K562 (cell line): ENCODE data around the gene BBLN. TPM values are rescaled to one million over a fixed set of nuclear protein-coding genes. Genes with fewer than 3 reads are reported as not detected.

Experiments
- BMI1 ChIP-seq: fragments of 150-350 bp; IDR thresholded peaks from 2 replicates; pipeline ENCODE4 v1.6.1; 2014; ENCODE audit warnings: low read length
- CBX5 ChIP-seq: IDR thresholded peaks from 2 replicates; pipeline ENCODE4 v1.6.1; 2014; ENCODE audit warnings: low read depth, borderline replicate concordance
- CREB3 ChIP-seq: fragments of 450-650 bp; conservative IDR thresholded peaks from 2 replicates; pipeline ENCODE4 v1.6.1; 2016; ENCODE audit warnings: missing genetic modification characterization, low read depth, mild to moderate bottlenecking, missing compliant biosample characterization, moderate library complexity
- CSDE1 ChIP-seq, 2 experiments: fragments of 450-650 bp; IDR thresholded peaks; 2 replicates each; pipeline ENCODE4 v1.6.1; 2016; ENCODE audit warnings: mild to moderate bottlenecking in 1 of 2
- CTCF ChIP-seq, 3 experiments: IDR thresholded peaks in 2 of 3; conservative IDR thresholded peaks in 1 of 3; 2 replicates each; pipeline ENCODE4 v1.5.1; 2011 to 2012; ENCODE audit warnings: low read length in 3 of 3, mild to moderate bottlenecking in 3 of 3, control low read depth in 2 of 3, improper control_type of control experiment in 1 of 3, inconsistent platforms in 1 of 3, low read depth in 1 of 3, mixed read lengths in 1 of 3, moderate library complexity in 1 of 3; ENCODE audit not compliant: insufficient read depth in 2 of 3
- FOXP1 ChIP-seq: sonication (generic); formaldehyde crosslinking; IDR thresholded peaks from 2 replicates; pipeline ENCODE4 v1.8.0; 2022; ENCODE audit warnings: mild to moderate bottlenecking, missing genetic modification reagents
- HMGXB4 ChIP-seq: sonication (generic); formaldehyde crosslinking; IDR thresholded peaks from 2 replicates; pipeline ENCODE4 v1.8.1; 2023; ENCODE audit warnings: mild to moderate bottlenecking, missing genetic modification reagents
- RBFOX2 ChIP-seq: fragments of 200-400 bp; formaldehyde crosslinking; IDR thresholded peaks from 2 replicates; pipeline ENCODE4 v1.6.1; 2017; ENCODE audit warnings: low read depth, mild to moderate bottlenecking, low read length, moderate library complexity
- RBM22 ChIP-seq: fragments of 200-400 bp; formaldehyde crosslinking; IDR thresholded peaks from 2 replicates; pipeline ENCODE4 v1.6.1; 2018; ENCODE audit warnings: low read length, low read depth; ENCODE audit not compliant: poor library complexity, severe bottlenecking
- SETDB1 ChIP-seq: IDR thresholded peaks from one replicate; pipeline ENCODE4 v1.6.1; 2012; ENCODE audit warnings: low read length, control low read depth, inconsistent platforms
- SMARCE1 ChIP-seq: fragments of 450-650 bp; IDR thresholded peaks from 2 replicates; pipeline ENCODE4 v1.7.1; 2016; ENCODE audit warnings: mild to moderate bottlenecking
- SNIP1 ChIP-seq: fragments of 450-650 bp; IDR thresholded peaks from 2 replicates; pipeline ENCODE4 v1.7.1; 2017; ENCODE audit warnings: low read depth, mild to moderate bottlenecking
- ZNF398 ChIP-seq: fragments of 250-450 bp; sonication (Bioruptor Pico); IDR thresholded peaks from 2 replicates; pipeline ENCODE4 v1.8.0; 2021; ENCODE audit warnings: moderate library complexity, mild to moderate bottlenecking, inconsistent platforms
- ZNF77 ChIP-seq: fragments of 250-450 bp; sonication (Bioruptor Pico); IDR thresholded peaks from 2 replicates; pipeline ENCODE4 v1.5.0; 2020
- polyA plus RNA-seq, 8 experiments: library from polyadenylated mRNA; depleted of rRNA in 4 of 8; stranded (reverse) in 5 of 8; unstranded in 3 of 8; fragments of >200 nt; fragmentation: Nextera tagmentation in 2 of 8; fragmentation: Illumina TruSeq in 1 of 8; extraction: Ambion mirVana in 2 of 8; extraction: Trizol in 1 of 8; gene quantifications; 2 replicates each; pipeline versions ENCODE4 v1.2.1 to v1.2.3, GENCODE V29; 2011 to 2014; ENCODE audit warnings: inconsistent platforms in 1 of 8, missing spikeins in 1 of 8
- total RNA-seq, 7 experiments: library from RNA; depleted of rRNA in 6 of 7; stranded (reverse); fragments of >200 nt in 6 of 7; fragmentation: Illumina TruSeq in 2 of 7; extraction: Trizol in 2 of 7; gene quantifications; 2 replicates each; pipeline versions ENCODE4 v1.2.1 to v1.2.3, GENCODE V29; 2011 to 2021; ENCODE audit warnings: low replicate concordance in 1 of 7
- TF ChIP-seq, protein P1 (sequence below): IDR thresholded peaks from 2 replicates; pipeline ENCODE4 v1.6.1; 2011; ENCODE audit warnings: borderline replicate concordance, low read depth, mild to moderate bottlenecking, moderate library complexity, low read length; ENCODE audit not compliant: insufficient read depth, poor library complexity, severe bottlenecking
- TF ChIP-seq, protein P2 (sequence below): fragments of 450-650 bp; IDR thresholded peaks from 2 replicates; pipeline ENCODE4 v1.6.1; 2014; ENCODE audit warnings: low read depth, mild to moderate bottlenecking, moderate library complexity, borderline replicate concordance

The BBLN gene
- total and polyA plus RNA-seq, 9 of the 15 experiments (the other 6 are each of a cell fraction or from before 2014, with no cell fraction given), result 4.2 to 331 (median 87.1) TPM

DNA sequence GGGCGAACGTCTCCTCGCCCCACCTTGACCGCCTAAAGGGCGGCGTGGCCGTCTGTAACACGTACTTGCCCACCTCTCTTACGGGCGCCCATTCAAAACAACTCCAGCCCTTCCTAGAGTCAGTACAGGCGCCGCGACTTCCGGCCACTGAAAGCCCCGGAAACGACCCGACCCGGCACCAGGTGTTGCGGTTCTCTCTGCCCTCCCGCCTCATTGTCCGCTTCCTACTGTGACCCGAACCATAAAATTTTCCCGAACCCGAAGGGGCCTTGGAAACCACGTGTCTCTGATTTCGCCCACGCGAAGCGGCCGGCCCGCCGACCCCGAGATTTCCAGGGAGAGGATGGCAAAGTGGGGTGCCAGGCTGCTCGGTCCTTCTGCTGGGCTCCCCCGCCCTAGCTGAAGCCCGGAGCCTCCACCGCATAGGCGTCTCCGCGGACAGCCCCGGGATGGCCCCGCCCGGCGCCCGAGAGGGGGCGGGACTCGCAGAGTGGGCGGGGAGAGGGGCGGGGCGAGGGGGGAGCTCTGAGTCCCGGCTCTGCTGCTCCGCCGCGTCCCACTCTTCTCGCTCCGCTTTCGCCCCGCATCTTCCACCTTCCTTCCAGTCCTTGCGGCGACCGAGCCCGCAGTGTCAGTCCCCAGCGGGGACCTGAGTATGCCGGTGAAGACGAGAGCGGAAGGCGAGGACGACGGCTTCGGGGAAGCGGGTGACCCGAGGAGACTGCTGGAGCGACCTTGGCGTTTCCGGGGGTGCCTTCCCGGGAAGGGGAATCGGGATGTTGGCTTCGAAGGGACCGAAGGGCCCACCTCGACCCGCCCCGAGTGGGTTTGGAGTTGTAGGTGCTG is 31.9 kb upstream of the BBLN start (continued):
- TF ChIP-seq, protein P1, sequence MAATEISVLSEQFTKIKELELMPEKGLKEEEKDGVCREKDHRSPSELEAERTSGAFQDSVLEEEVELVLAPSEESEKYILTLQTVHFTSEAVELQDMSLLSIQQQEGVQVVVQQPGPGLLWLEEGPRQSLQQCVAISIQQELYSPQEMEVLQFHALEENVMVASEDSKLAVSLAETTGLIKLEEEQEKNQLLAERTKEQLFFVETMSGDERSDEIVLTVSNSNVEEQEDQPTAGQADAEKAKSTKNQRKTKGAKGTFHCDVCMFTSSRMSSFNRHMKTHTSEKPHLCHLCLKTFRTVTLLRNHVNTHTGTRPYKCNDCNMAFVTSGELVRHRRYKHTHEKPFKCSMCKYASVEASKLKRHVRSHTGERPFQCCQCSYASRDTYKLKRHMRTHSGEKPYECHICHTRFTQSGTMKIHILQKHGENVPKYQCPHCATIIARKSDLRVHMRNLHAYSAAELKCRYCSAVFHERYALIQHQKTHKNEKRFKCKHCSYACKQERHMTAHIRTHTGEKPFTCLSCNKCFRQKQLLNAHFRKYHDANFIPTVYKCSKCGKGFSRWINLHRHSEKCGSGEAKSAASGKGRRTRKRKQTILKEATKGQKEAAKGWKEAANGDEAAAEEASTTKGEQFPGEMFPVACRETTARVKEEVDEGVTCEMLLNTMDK, result no peak
- no peak for TF ChIP-seq ZNF77 (CRISPR knock-in tag)
- no peak for TF ChIP-seq CBX5
- TF ChIP-seq RBFOX2, result peak; percentile 88
- TF ChIP-seq, protein P2, sequence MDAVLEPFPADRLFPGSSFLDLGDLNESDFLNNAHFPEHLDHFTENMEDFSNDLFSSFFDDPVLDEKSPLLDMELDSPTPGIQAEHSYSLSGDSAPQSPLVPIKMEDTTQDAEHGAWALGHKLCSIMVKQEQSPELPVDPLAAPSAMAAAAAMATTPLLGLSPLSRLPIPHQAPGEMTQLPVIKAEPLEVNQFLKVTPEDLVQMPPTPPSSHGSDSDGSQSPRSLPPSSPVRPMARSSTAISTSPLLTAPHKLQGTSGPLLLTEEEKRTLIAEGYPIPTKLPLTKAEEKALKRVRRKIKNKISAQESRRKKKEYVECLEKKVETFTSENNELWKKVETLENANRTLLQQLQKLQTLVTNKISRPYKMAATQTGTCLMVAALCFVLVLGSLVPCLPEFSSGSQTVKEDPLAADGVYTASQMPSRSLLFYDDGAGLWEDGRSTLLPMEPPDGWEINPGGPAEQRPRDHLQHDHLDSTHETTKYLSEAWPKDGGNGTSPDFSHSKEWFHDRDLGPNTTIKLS, result no peak
- no peak for TF ChIP-seq SNIP1
- no peak for TF ChIP-seq BMI1
- no peak for TF ChIP-seq CTCF (IDR thresholded peaks at IDR 0.05 in 2 of 3, conservative IDR thresholded peaks at IDR 0.05 in 1 of 3; ENCODE audit: insufficient read depth in 2 of 3, low read depth in 1 of 3, low read length in 3 of 3)
- TF ChIP-seq FOXP1 (CRISPR knock-in tag), result peak; percentile 38
- no peak for TF ChIP-seq RBM22
- no peak for TF ChIP-seq CREB3
- no peak for TF ChIP-seq HMGXB4 (CRISPR knock-in tag)
- no peak for TF ChIP-seq CSDE1 (IDR thresholded peaks at IDR 0.05)
- no peak for TF ChIP-seq SETDB1
- no peak for TF ChIP-seq SMARCE1
- TF ChIP-seq ZNF398 (CRISPR knock-in tag), result no peak
